NB4 (cell line): Measurements from ENCODE around the gene HMGCS1.

Source experiments
- CTCF ChIP-seq: IDR thresholded peaks from one replicate; pipeline ENCODE4 v1.5.1; 2012; ENCODE audit warnings: low read depth, low read length
- MAX ChIP-seq: IDR thresholded peaks from 2 replicates; pipeline ENCODE4 v1.6.1; 2011; ENCODE audit warnings: low read depth, low read length
- POLR2A ChIP-seq: IDR thresholded peaks from 2 replicates; pipeline ENCODE4 v1.6.1; 2011; ENCODE audit warnings: mild to moderate bottlenecking; ENCODE audit not compliant: insufficient read length; ENCODE audit errors: extremely low read depth

GRCh38 chr5:43273552-43273951, 39.7 kb downstream of the HMGCS1 start:
- TF ChIP-seq CTCF (no peak), MAX (no peak), POLR2A (no peak)
